ENCODE data around the gene SKP2. TPM values are rescaled to one million over a fixed set of nuclear protein-coding genes. Genes with fewer than 3 reads are reported as not detected.

SKP2 gene
- total and polyA plus RNA-seq, 10 donors = 4.2 to 23.6 (median 15.2) TPM

- H3K36me3 ChIP-seq = peaks cover 0 to 96% (median 62%) of the 10 kb centered on the region in 6 donors
- no peak overlapping the region for H3K27ac ChIP-seq
- H3K4me1 ChIP-seq = peaks cover 0 to 10% (median 0%) of the 10 kb centered on the region in 6 donors
- intact Hi-C loops (cut with DNase I; ENCODE audit: low total_unique reads) = no loop called here
- H3K27me3 ChIP-seq (replicated peaks in 1 of 7) = no peaks in the 10 kb centered on the region
- no peak overlapping the region for H3K4me3 ChIP-seq
- no peak for DNase-seq
- no peak for TF ChIP-seq POLR2AphosphoS5 (IDR thresholded peaks at IDR 0.05)
- no peak for TF ChIP-seq CTCF (IDR thresholded peaks at IDR 0.05 in 8 of 11, conservative IDR thresholded peaks at IDR 0.05 in 3 of 11)
- no peak for TF ChIP-seq POLR2A (IDR thresholded peaks at IDR 0.05)
- no peaks in the 10 kb centered on the region for H3K9me3 ChIP-seq
- 90 to 95% (median 93%) methylated on average over 5 of the region's 5 CpGs for WGBS, 5 donors
Observed at GRCh38 chr5:36175043-36175442, 23.1 kb downstream of the SKP2 start.

GRCh38 chr5:36177154-36177553, 25.2 kb downstream of the SKP2 start:
- 52 to 82% (median 72%) methylated on average over 2 of the region's 2 CpGs for WGBS, 5 donors
- DNase-seq = no peak
- Histone ChIP-seq H3K9me3 (no peaks in the 10 kb centered on the region), H3K4me3 (no peak overlapping the region), H3K27me3 (replicated peaks in 1 of 7) (no peaks in the 10 kb centered on the region), H3K4me1 (peaks cover 0 to 10% (median 0%) of the 10 kb centered on the region in 6 donors), H3K36me3 (peaks cover 0 to 96% (median 56%) of the 10 kb centered on the region in 6 donors), H3K27ac (no peak overlapping the region)
- TF ChIP-seq POLR2AphosphoS5 (IDR thresholded peaks at IDR 0.05) (no peak), CTCF (IDR thresholded peaks at IDR 0.05 in 8 of 11, conservative IDR thresholded peaks at IDR 0.05 in 3 of 11) (no peak), POLR2A (IDR thresholded peaks at IDR 0.05) (no peak)
- intact Hi-C loops (cut with DNase I; ENCODE audit: low total_unique reads) = no loop called here

GRCh38 chr5:36177715-36178523, 26.0 kb downstream of the SKP2 start:
- no peak for TF ChIP-seq POLR2AphosphoS5 (IDR thresholded peaks at IDR 0.05)
- TF ChIP-seq POLR2A (IDR thresholded peaks at IDR 0.05) = no peak
- TF ChIP-seq CTCF (IDR thresholded peaks at IDR 0.05 in 8 of 11, conservative IDR thresholded peaks at IDR 0.05 in 3 of 11) = peak in 8 of 11 experiments; percentile 17 to 50 (median 34)
- 76 to 87% (median 78%) methylated on average over 2 of the region's 2 CpGs for WGBS, 5 donors
- Histone ChIP-seq H3K27me3 (replicated peaks in 1 of 7) (no peaks in the 10 kb centered on the region), H3K36me3 (peaks cover 0 to 96% (median 53%) of the 10 kb centered on the region in 6 donors), H3K4me1 (peaks cover 0 to 10% (median 0%) of the 10 kb centered on the region in 6 donors), H3K27ac (no peak overlapping the region), H3K9me3 (no peaks in the 10 kb centered on the region), H3K4me3 (no peak overlapping the region)
- DNase-seq = no peak
- intact Hi-C loops (cut with DNase I; ENCODE audit: low total_unique reads) = no loop called here

GRCh38 chr5:36178524-36178890, 26.6 kb downstream of the SKP2 start:
- peaks cover 0 to 96% (median 48%) of the 10 kb centered on the region in 6 donors for H3K36me3 ChIP-seq

More at GRCh38 chr5:36178524-36178890, 26.6 kb downstream of the SKP2 start:
- DNase-seq = no peak
- TF ChIP-seq POLR2AphosphoS5 (IDR thresholded peaks at IDR 0.05) (no peak), CTCF (IDR thresholded peaks at IDR 0.05 in 8 of 11, conservative IDR thresholded peaks at IDR 0.05 in 3 of 11) (no peak), POLR2A (IDR thresholded peaks at IDR 0.05) (no peak)
- H3K4me1 ChIP-seq = peaks cover 0 to 10% (median 0%) of the 10 kb centered on the region in 6 donors
- intact Hi-C loops (cut with DNase I; ENCODE audit: low total_unique reads) = no loop called here
- H3K4me3 ChIP-seq = no peak overlapping the region
- no peaks in the 10 kb centered on the region for H3K27me3 ChIP-seq (replicated peaks in 1 of 7)
- WGBS, 5 donors = 87 to 93% (median 91%) methylated on average over 3 of the region's 3 CpGs
- H3K9me3 ChIP-seq = no peaks in the 10 kb centered on the region
- no peak overlapping the region for H3K27ac ChIP-seq

Measured in spleen (tissue), 11 donors.